Measurements from ENCODE around the gene ST7L.
"Not testable (repeated sequence)": the region's sequence is repeated elsewhere in the genome, so short reads cannot be mapped to it uniquely, and the experiment has no call there.

Gene ST7L

GRCh38 chr1:112487686-112488085 lies 131.3 kb downstream of the ST7L start:
- not testable (repeated sequence) for DNase-seq

- not testable (repeated sequence) for DNase-seq
Measured at GRCh38 chr1:112486063-112486462, 132.9 kb downstream of the ST7L start.

DNA sequence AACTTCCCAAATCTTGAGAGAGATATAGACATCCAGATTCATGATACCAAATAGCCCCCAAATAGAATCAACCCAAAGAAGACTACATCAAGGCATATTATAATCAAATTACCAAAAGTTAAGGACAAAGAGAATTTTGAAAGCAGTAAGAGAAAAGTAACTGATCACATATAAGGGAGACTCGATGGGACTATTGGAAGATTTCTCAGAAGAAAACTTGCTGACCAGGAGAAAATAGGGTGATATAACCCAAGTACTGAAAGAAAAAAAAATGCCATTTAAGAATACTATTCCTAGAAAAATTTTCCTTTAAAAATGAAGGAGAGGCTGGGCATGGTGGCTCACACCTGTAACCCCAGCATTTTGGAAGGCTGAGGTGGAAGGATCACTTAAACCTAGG lies 140.6 kb downstream of the ST7L start:
- DNase-seq = no peak

GRCh38 chr1:112477550-112477949 lies 141.4 kb downstream of the ST7L start:
- no peak for DNase-seq
